Panc1 (cell line): ENCODE data around the gene RRP36.

Experiments
- SIN3A ChIP-seq: IDR thresholded peaks from 2 replicates; pipeline ENCODE4 v1.6.1; 2012; ENCODE audit warnings: low read depth, mild to moderate bottlenecking, low read length, moderate library complexity, borderline replicate concordance; ENCODE audit not compliant: insufficient read depth
- TF ChIP-seq, protein P1 (sequence below): fragments of 450-650 bp; IDR thresholded peaks from 2 replicates; pipeline ENCODE4 v1.5.1; 2017; ENCODE audit warnings: mild to moderate bottlenecking
- TF ChIP-seq, protein P2 (sequence below), 2 experiments: IDR thresholded peaks; 2 replicates each; pipeline ENCODE4 v1.6.1; 2011 to 2012; ENCODE audit warnings: low read depth in 2 of 2, control low read depth in 1 of 2, low read length in 1 of 2, mild to moderate bottlenecking in 1 of 2, moderate library complexity in 1 of 2; ENCODE audit not compliant: insufficient read depth in 1 of 2

DNA sequence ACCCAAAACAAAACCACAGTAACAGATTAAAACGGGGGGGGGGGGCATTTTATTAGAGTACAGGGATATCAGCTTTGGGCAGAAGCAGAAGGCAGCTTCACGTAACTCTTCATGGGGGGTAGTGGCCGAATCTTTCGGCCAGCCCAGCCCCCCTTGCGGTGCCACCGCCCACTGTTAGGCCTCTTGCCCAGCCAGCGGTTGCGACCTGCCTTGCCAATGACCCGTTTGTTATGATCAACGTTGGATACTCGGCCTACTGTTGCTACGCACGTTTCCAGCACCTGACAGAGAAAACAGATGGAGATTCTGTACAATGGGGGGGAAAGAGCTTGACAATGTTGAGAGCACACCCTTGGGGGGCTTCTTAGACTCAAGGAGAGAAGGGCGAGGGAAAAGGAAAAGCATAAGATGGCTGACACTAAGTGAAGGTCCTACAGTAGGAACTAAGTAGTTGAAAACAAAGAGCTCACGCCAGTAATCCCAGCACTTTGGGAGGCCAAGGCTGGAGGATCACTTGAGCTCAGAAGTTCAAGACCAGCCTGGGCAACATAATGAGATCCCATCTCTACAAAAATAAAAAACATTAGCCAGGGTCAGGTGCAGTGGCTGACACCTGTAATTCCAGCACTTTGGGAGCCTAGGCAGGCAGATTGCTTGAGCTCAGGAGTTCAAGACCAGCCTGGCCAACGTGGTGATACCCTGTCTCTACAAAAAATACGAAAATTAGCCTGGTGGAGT is 33.0 kb downstream of the RRP36 start:
- TF ChIP-seq, protein P1, sequence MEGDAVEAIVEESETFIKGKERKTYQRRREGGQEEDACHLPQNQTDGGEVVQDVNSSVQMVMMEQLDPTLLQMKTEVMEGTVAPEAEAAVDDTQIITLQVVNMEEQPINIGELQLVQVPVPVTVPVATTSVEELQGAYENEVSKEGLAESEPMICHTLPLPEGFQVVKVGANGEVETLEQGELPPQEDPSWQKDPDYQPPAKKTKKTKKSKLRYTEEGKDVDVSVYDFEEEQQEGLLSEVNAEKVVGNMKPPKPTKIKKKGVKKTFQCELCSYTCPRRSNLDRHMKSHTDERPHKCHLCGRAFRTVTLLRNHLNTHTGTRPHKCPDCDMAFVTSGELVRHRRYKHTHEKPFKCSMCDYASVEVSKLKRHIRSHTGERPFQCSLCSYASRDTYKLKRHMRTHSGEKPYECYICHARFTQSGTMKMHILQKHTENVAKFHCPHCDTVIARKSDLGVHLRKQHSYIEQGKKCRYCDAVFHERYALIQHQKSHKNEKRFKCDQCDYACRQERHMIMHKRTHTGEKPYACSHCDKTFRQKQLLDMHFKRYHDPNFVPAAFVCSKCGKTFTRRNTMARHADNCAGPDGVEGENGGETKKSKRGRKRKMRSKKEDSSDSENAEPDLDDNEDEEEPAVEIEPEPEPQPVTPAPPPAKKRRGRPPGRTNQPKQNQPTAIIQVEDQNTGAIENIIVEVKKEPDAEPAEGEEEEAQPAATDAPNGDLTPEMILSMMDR: no peak
- no peak for TF ChIP-seq SIN3A
- TF ChIP-seq, protein P2, sequence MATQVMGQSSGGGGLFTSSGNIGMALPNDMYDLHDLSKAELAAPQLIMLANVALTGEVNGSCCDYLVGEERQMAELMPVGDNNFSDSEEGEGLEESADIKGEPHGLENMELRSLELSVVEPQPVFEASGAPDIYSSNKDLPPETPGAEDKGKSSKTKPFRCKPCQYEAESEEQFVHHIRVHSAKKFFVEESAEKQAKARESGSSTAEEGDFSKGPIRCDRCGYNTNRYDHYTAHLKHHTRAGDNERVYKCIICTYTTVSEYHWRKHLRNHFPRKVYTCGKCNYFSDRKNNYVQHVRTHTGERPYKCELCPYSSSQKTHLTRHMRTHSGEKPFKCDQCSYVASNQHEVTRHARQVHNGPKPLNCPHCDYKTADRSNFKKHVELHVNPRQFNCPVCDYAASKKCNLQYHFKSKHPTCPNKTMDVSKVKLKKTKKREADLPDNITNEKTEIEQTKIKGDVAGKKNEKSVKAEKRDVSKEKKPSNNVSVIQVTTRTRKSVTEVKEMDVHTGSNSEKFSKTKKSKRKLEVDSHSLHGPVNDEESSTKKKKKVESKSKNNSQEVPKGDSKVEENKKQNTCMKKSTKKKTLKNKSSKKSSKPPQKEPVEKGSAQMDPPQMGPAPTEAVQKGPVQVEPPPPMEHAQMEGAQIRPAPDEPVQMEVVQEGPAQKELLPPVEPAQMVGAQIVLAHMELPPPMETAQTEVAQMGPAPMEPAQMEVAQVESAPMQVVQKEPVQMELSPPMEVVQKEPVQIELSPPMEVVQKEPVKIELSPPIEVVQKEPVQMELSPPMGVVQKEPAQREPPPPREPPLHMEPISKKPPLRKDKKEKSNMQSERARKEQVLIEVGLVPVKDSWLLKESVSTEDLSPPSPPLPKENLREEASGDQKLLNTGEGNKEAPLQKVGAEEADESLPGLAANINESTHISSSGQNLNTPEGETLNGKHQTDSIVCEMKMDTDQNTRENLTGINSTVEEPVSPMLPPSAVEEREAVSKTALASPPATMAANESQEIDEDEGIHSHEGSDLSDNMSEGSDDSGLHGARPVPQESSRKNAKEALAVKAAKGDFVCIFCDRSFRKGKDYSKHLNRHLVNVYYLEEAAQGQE (IDR thresholded peaks at IDR 0.05; ENCODE audit: insufficient read depth in 1 of 2, low read depth in 2 of 2, low read length in 1 of 2): no peak
